K562 (cell line): ENCODE results near the gene KPRP. TPM values are rescaled to one million over a fixed set of nuclear protein-coding genes. Genes with fewer than 3 reads are reported as not detected.

Experiments
- ATAC-seq: fragments of 200-7000 bp; cut with Tn5 transposase; 3 replicates; pipeline ENCODE4 v1.9.1; 2020; ENCODE audit warnings: moderate library complexity
- BruUV-seq: library from RNA; stranded (reverse); fragments of 400-500 nt; replicated peaks from 2 replicates; lab custom pipeline; 2021; lab: Mats Ljungman, UMichigan
- CTCF ChIA-PET: fragments of 300-600 bp; formaldehyde crosslinking; extraction: SDS; loops from one replicate; lab custom pipeline; 2021; ENCODE audit warnings: low intra/inter-chr PET ratio; lab: Yijun Ruan, JAX
- POLR2A ChIA-PET: fragments of 300-600, 350-650 bp; sonication (Branson Sonifier 250); formaldehyde crosslinking; extraction: SDS; loops from one replicate; lab custom pipeline; 2021; ENCODE audit warnings: antibody characterized with exemption, inconsistent platforms; lab: Yijun Ruan, JAX
- DNase-seq, 4 experiments: peaks; one replicate each; pipeline versions ENCODE4 v3.0.0 to v3.0.0-alpha.2; 2011 to 2018; ENCODE audit warnings: low spot score in 3 of 4, mixed read lengths in 3 of 4; ENCODE audit errors: extremely low read depth in 1 of 4
- FAIRE-seq: peaks from 2 replicates; lab custom pipeline; 2011; peaks lifted over from hg19 to GRCh38; lab: Jason Lieb, UNC
- H2AFZ ChIP-seq: 2 replicates; pipeline ENCODE4 v1.6.0; 2011; ENCODE audit warnings: low read depth, low read length, control low read depth, inconsistent platforms
- H3K27ac ChIP-seq: fragments of 200-600 bp; 3 replicates; pipeline ENCODE4 v1.8.0; 2011; ENCODE audit warnings: low read depth, mild to moderate bottlenecking, control low read depth, inconsistent platforms, low read length, moderate library complexity, mixed read lengths; ENCODE audit errors: extremely low read depth
- H3K27me3 ChIP-seq, 2 experiments: fragments of 300-600 bp in 1 of 2; 2 replicates in 1 of 2; 3 replicates in 1 of 2; pipeline versions ENCODE4 v1.6.0 to v1.8.0; 2011; ENCODE audit warnings: inconsistent platforms in 2 of 2, low read length in 2 of 2, mild to moderate bottlenecking in 1 of 2, mixed read lengths in 1 of 2, moderate library complexity in 1 of 2; ENCODE audit not compliant: control insufficient read depth in 2 of 2, insufficient read depth in 2 of 2
- H3K36me3 ChIP-seq: fragments of 300-600 bp; 3 replicates; pipeline ENCODE4 v1.8.0; 2011; ENCODE audit warnings: mild to moderate bottlenecking, low read length, inconsistent platforms; ENCODE audit not compliant: control insufficient read depth, insufficient read depth
- H3K4me1 ChIP-seq, 2 experiments: fragments of 200-600 bp in 1 of 2; replicated peaks in 1 of 2; 2 replicates in 1 of 2; 3 replicates in 1 of 2; pipeline versions ENCODE4 v1.5.1 to v1.8.0; 2011; ENCODE audit warnings: inconsistent platforms in 2 of 2, low read length in 2 of 2, mild to moderate bottlenecking in 1 of 2, mixed read lengths in 1 of 2, moderate library complexity in 1 of 2; ENCODE audit not compliant: control insufficient read depth in 2 of 2, insufficient read depth in 2 of 2
- H3K4me2 ChIP-seq: 2 replicates; pipeline ENCODE4 v1.6.1; 2011; ENCODE audit warnings: low read length, control low read depth, inconsistent platforms, mixed read lengths; ENCODE audit not compliant: insufficient read depth
- H3K4me3 ChIP-seq: fragments of 200-600 bp; sonication (generic), shearing (Covaris generic); 2 replicates; pipeline ENCODE4 v1.5.1; 2016; ENCODE audit warnings: control low read depth, inconsistent platforms
- H3K79me2 ChIP-seq: fragments of 200-600 bp; 3 replicates; pipeline ENCODE4 v1.8.0; 2011; ENCODE audit warnings: low read length, inconsistent platforms; ENCODE audit not compliant: control insufficient read depth, insufficient read depth
- H3K9ac ChIP-seq, 2 experiments: 2 replicates each; pipeline versions ENCODE4 v1.6.0 to v1.6.1; 2011; ENCODE audit warnings: low read depth in 2 of 2, low read length in 2 of 2, control low read depth in 1 of 2, inconsistent platforms in 1 of 2, mild to moderate bottlenecking in 1 of 2, mixed read lengths in 1 of 2; ENCODE audit not compliant: insufficient read depth in 1 of 2
- H3K9me1 ChIP-seq: one replicate; pipeline ENCODE4 v1.6.0; 2011; ENCODE audit warnings: inconsistent platforms, mild to moderate bottlenecking, low read length, moderate library complexity; ENCODE audit not compliant: control insufficient read depth, insufficient read depth
- H3K9me3 ChIP-seq: replicated peaks from 2 replicates; pipeline ENCODE4 v1.5.1; 2011; ENCODE audit warnings: low read depth, low read length, inconsistent platforms; ENCODE audit not compliant: control insufficient read depth, insufficient read depth
- H4K20me1 ChIP-seq: replicated peaks from 2 replicates; pipeline ENCODE4 v1.6.1; 2011; ENCODE audit warnings: low read length, inconsistent platforms, mixed read lengths; ENCODE audit not compliant: control insufficient read depth, insufficient read depth
- CGGBP1 ChIP-seq: fragments of 250-450 bp; sonication (Bioruptor Pico); IDR thresholded peaks from 2 replicates; pipeline ENCODE4 v1.9.0; 2021; ENCODE audit warnings: mild to moderate bottlenecking
- GTF2E2 ChIP-seq: fragments of 200-800 bp; sonication (Bioruptor generic); IDR thresholded peaks from 2 replicates; pipeline ENCODE4 v1.6.1; 2016; ENCODE audit warnings: missing genetic modification characterization, missing compliant biosample characterization
- MAFF ChIP-seq: IDR thresholded peaks from 2 replicates; pipeline ENCODE4 v1.6.1; 2012; ENCODE audit warnings: low read length, improper control_type of control experiment
- MAFK ChIP-seq: IDR thresholded peaks from 2 replicates; pipeline ENCODE4 v1.6.1; 2011; ENCODE audit warnings: low read length, improper control_type of control experiment
- MED1 ChIP-seq: sonication (generic); formaldehyde crosslinking; IDR thresholded peaks from 2 replicates; pipeline ENCODE4 v1.8.1; 2023; ENCODE audit warnings: missing genetic modification reagents, borderline replicate concordance
- NR2C2 ChIP-seq, 2 experiments: fragments of 200-800 bp in 1 of 2; sonication (Bioruptor generic) in 1 of 2; sonication (generic) in 1 of 2; formaldehyde crosslinking in 1 of 2; IDR thresholded peaks; 2 replicates each; pipeline versions ENCODE4 v1.6.1 to v1.8.0; 2016 to 2022; ENCODE audit warnings: mild to moderate bottlenecking in 1 of 2, missing compliant biosample characterization in 1 of 2, missing genetic modification characterization in 1 of 2, missing genetic modification reagents in 1 of 2
- NR2F6 ChIP-seq: fragments of 450-650 bp; formaldehyde crosslinking; IDR thresholded peaks from 2 replicates; pipeline ENCODE4 v1.4.0; 2020; ENCODE audit warnings: mild to moderate bottlenecking
- SMARCB1 ChIP-seq: IDR thresholded peaks from 2 replicates; pipeline ENCODE4 v1.6.1; 2011; ENCODE audit warnings: improper control_type of control experiment, low read depth; ENCODE audit not compliant: insufficient read length
- TGIF2 ChIP-seq: sonication (generic); formaldehyde crosslinking; IDR thresholded peaks from 2 replicates; pipeline ENCODE4 v1.8.1; 2022; ENCODE audit warnings: mild to moderate bottlenecking, missing genetic modification reagents, moderate library complexity
- ZNF316 ChIP-seq: fragments of 450-650 bp; IDR thresholded peaks from 2 replicates; pipeline ENCODE4 v1.6.1; 2016
- ZNF699 ChIP-seq: fragments of 250-450 bp; sonication (Bioruptor Pico); IDR thresholded peaks from 2 replicates; pipeline ENCODE4 v1.8.0; 2021; ENCODE audit warnings: mild to moderate bottlenecking, moderate library complexity; ENCODE audit not compliant: insufficient replicate concordance
- WGBS: fragments of 100-300 bp; shearing (Covaris generic); methylation state at CpG from one replicate; pipeline ENCODE4 v1.1.6; 2016; ENCODE audit warnings: low coverage, mixed read lengths; ENCODE audit not compliant: insufficient coverage; ENCODE audit errors: missing lambda C conversion rate; 5-methylcytosine and 5-hydroxymethylcytosine counted together
- in situ Hi-C: fragments of 300-500 bp; cut with MboI; formaldehyde crosslinking; loops from 4 replicates; pipeline ENCODE4 v1.15.0; 2018; ENCODE audit warnings: inconsistent platforms, mixed read lengths
- intact Hi-C: fragments of 100-400 bp; cut with micrococcal nuclease; formaldehyde crosslinking; loops from 2 replicates; pipeline ENCODE4 v1.14.2; 2022
- polyA plus RNA-seq, 8 experiments: library from polyadenylated mRNA; depleted of rRNA in 4 of 8; stranded (reverse) in 5 of 8; unstranded in 3 of 8; fragments of >200 nt; fragmentation: Nextera tagmentation in 2 of 8; fragmentation: Illumina TruSeq in 1 of 8; extraction: Ambion mirVana in 2 of 8; extraction: Trizol in 1 of 8; gene quantifications; 2 replicates each; pipeline versions ENCODE4 v1.2.1 to v1.2.3, GENCODE V29; 2011 to 2014; ENCODE audit warnings: inconsistent platforms in 1 of 8, missing spikeins in 1 of 8
- total RNA-seq, 7 experiments: library from RNA; depleted of rRNA in 6 of 7; stranded (reverse); fragments of >200 nt in 6 of 7; fragmentation: Illumina TruSeq in 2 of 7; extraction: Trizol in 2 of 7; gene quantifications; 2 replicates each; pipeline versions ENCODE4 v1.2.1 to v1.2.3, GENCODE V29; 2011 to 2021; ENCODE audit warnings: low replicate concordance in 1 of 7
- TF ChIP-seq, protein P1 (sequence below): fragments of 250-450 bp; sonication (Bioruptor Pico); IDR thresholded peaks from 2 replicates; pipeline ENCODE4 v1.5.0; 2021; ENCODE audit warnings: mild to moderate bottlenecking, borderline replicate concordance

Gene KPRP
- total and polyA plus RNA-seq, 9 of the 15 experiments (the other 6 are each of a cell fraction or from before 2014, with no cell fraction given), result not detected

- Histone ChIP-seq H4K20me1 (no peaks in the 10 kb centered on the region), H3K9ac (no peak overlapping the region), H3K36me3 (no peaks in the 10 kb centered on the region), H3K27me3 (no peaks in the 10 kb centered on the region), H3K9me3 (no peaks in the 10 kb centered on the region), H3K79me2 (no peaks in the 10 kb centered on the region), H3K9me1 (no peaks in the 10 kb centered on the region), H2AFZ (no peak overlapping the region), H3K4me3 (no peak overlapping the region), H3K27ac (no peak overlapping the region), H3K4me2 (no peak overlapping the region), H3K4me1 (no peaks in the 10 kb centered on the region)
- 0% methylated on average over 1 of the region's 1 CpG for WGBS
- no TSS peak for BruUV-seq
- TF ChIP-seq NR2C2 (CRISPR knock-in tag; IDR thresholded peaks at IDR 0.05) (no peak), NR2C2 (tag; IDR thresholded peaks at IDR 0.05) (no peak), SMARCB1 (no peak), GTF2E2 (no peak), TGIF2 (no peak), ZNF316 (peak; percentile 59; the same call in 1 of the 2 replicates), MAFK (0 out of 2 replicates have a peak, but pooled peaks have one; percentile 18), CGGBP1 (CRISPR knock-in tag) (no peak), ZNF699 (CRISPR knock-in tag) (no peak), MED1 (CRISPR knock-in tag) (no peak), NR2F6 (CRISPR knock-in tag) (no peak), MAFF (0 out of 2 replicates have a peak, but pooled peaks have one; percentile 8)
- TF ChIP-seq, protein P1, sequence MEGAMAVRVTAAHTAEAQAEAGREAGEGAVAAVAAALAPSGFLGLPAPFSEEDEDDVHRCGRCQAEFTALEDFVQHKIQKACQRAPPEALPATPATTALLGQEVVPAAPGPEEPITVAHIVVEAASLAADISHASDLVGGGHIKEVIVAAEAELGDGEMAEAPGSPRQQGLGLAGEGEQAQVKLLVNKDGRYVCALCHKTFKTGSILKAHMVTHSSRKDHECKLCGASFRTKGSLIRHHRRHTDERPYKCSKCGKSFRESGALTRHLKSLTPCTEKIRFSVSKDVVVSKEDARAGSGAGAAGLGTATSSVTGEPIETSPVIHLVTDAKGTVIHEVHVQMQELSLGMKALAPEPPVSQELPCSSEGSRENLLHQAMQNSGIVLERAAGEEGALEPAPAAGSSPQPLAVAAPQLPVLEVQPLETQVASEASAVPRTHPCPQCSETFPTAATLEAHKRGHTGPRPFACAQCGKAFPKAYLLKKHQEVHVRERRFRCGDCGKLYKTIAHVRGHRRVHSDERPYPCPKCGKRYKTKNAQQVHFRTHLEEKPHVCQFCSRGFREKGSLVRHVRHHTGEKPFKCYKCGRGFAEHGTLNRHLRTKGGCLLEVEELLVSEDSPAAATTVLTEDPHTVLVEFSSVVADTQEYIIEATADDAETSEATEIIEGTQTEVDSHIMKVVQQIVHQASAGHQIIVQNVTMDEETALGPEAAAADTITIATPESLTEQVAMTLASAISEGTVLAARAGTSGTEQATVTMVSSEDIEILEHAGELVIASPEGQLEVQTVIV (CRISPR knock-in tag), result no peak
- intact Hi-C loops, result no loop called here
- DNase-seq (no peak), ATAC-seq (no peak), FAIRE-seq (no peak)
- in situ Hi-C loops, result no loop called here
- POLR2A ChIA-PET, result interaction anchor here (0.6 kb wide), 1 partner anchor 447 kb away, joined by 3 read pairs; no protein-coding TSS in a partner anchor
- CTCF ChIA-PET, result no interaction called here
These were observed 43.5 kb downstream of the KPRP start for GRCh38 chr1:152801333-152801732.
